ENCODE data around the gene ITGA11.

ITGA11 gene

GRCh38 chr15:68258692-68259091 is 173.3 kb downstream of the ITGA11 start:
- TF ChIP-seq, protein P1, sequence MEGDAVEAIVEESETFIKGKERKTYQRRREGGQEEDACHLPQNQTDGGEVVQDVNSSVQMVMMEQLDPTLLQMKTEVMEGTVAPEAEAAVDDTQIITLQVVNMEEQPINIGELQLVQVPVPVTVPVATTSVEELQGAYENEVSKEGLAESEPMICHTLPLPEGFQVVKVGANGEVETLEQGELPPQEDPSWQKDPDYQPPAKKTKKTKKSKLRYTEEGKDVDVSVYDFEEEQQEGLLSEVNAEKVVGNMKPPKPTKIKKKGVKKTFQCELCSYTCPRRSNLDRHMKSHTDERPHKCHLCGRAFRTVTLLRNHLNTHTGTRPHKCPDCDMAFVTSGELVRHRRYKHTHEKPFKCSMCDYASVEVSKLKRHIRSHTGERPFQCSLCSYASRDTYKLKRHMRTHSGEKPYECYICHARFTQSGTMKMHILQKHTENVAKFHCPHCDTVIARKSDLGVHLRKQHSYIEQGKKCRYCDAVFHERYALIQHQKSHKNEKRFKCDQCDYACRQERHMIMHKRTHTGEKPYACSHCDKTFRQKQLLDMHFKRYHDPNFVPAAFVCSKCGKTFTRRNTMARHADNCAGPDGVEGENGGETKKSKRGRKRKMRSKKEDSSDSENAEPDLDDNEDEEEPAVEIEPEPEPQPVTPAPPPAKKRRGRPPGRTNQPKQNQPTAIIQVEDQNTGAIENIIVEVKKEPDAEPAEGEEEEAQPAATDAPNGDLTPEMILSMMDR (IDR thresholded peaks at IDR 0.05; ENCODE audit: low read depth, low read length, missing control alignments): no peak
- DNase-seq (ENCODE audit: low read depth): no peak
- no peak overlapping the region for H3K4me3 ChIP-seq (ENCODE audit: low read depth, low read length)

DNA sequence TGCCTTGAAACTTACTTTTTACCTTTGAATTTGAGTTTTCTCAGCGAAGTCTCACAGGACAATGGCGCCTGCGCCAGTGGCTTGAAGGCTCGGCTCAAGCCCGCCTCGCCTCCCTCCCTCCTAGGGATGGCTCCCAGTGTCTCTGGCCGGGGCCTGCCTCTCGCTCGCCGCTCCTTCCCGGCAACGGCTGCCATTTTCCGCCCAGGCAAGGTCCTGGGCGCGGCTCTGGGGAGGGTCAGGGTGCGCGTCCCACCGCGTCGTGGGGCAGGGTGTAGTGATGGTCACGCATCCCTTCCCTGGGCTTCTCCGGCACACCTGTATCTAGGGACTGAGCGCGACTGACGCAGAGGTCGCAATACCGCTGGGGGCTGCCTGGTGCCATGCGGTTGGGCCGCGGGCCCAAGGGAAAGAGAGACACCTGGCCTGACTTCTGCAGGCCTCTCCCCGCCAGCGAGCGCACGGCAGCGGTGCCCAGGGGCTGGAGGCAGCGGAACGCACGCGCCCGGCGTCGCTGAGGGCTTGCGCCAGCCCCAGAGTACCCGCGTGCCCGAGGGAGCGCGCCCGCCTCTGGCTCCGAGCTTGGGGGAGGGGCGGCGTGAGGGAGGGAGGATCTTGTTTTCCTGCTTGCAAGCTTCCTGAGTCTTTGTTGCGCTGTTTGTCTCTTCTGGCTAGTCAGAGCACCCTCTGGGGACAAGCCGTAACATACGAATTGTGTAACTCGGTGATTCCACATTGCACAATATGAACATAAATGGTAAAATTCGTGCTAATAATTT is 175.1 kb downstream of the ITGA11 start:
- DNase-seq (ENCODE audit: low read depth): no peak

DNA sequence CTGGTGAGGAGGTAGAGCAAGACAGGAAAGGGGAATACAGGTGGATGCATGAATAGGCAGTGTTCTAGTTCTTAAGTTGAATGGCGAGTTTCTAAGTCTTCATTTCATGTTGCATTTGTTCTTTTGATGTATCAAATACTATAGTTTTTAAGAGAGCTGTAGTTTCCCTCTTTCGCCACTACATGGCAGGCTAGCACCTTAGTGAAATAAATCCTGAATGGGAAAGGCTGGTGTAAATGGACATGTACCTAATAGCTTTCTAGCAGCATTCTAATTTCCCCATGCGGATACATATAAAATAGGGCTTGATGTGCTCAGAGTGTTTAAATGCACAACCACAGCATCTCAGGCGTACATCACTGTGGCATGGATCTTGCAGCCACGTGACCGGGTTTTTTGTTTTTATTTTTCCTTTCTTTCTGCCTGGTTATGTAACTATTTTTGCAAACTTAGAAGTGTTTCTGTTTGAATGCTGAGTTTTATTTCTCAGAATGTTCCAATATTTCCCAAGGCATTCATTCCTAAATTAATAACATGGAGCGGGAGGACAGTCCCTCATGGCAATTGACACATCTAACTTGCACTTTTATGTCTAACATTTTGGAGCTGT is 178.9 kb downstream of the ITGA11 start:
- TF ChIP-seq, protein P1 (IDR thresholded peaks at IDR 0.05; ENCODE audit: low read depth, low read length, missing control alignments): peak; percentile 78
- H3K4me3 ChIP-seq (ENCODE audit: low read depth, low read length): no peak overlapping the region
- DNase-seq (ENCODE audit: low read depth): peak; percentile 57

More for the DNA sequence above, 175.1 kb downstream of the ITGA11 start:
- peak overlapping the region; percentile 47 for H3K4me3 ChIP-seq (ENCODE audit: low read depth, low read length)
- TF ChIP-seq, protein P1 (IDR thresholded peaks at IDR 0.05; ENCODE audit: low read depth, low read length, missing control alignments): no peak

DNA sequence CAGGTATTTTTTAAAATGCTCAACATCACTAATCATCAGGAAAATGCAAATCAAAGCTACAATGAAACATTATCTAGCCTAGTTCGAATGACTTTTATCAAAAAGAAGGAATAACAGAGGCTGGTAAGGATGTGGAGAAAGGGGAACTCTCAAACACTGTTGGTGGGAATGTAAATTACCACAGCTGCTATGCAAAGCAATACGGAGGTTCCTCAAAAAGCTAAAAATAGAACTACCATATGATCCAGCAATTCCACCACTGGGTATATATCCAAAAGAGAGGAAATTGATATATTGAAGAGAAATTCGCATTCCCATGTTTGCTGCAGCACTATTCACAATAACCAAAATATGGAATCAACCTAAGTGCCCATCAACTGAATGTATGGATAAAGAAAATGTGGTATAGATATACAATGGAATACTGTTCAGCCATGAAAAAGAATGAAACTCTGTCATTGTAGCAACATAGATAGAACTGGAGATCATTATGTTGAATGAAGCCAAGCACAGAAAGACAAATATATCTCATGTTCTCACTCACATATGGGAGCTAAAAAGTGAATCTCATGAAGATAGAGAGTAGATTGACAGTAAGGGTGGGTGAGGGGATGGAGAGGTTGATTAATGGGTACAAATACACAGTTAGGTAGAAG is 182.8 kb downstream of the ITGA11 start:
- no peak overlapping the region for H3K4me3 ChIP-seq (ENCODE audit: low read depth, low read length)
- TF ChIP-seq, protein P1 (IDR thresholded peaks at IDR 0.05; ENCODE audit: low read depth, low read length, missing control alignments): no peak
- DNase-seq (ENCODE audit: low read depth): no peak

Data from GM12864 (cell line).